GM20000 (cell line): ENCODE measurements around the gene TMEM131L.
"Not testable (repeated sequence)": the region's sequence is repeated elsewhere in the genome, so short reads cannot be mapped to it uniquely, and the experiment has no call there.

Experiments
- DNase-seq: peaks from one replicate; pipeline ENCODE4 v3.0.0; 2012; ENCODE audit warnings: low spot score
- CTCF ChIP-seq: IDR thresholded peaks from 2 replicates; pipeline ENCODE4 v1.5.1; 2012; ENCODE audit warnings: mild to moderate bottlenecking, control low read depth; ENCODE audit errors: extremely low read depth, missing control alignments

TMEM131L gene

GRCh38 chr4:153545822-153546221 is 79.7 kb downstream of the TMEM131L start:
- TF ChIP-seq CTCF: no peak
- DNase-seq: no peak

- DNase-seq: no peak
- TF ChIP-seq CTCF: no peak
Observed at GRCh38 chr4:153546280-153546679, 80.1 kb downstream of the TMEM131L start.

- no peak for TF ChIP-seq CTCF
Observed at GRCh38 chr4:153547520-153547919, 81.4 kb downstream of the TMEM131L start.

GRCh38 chr4:153548907-153549306 is 82.7 kb downstream of the TMEM131L start:
- not testable (repeated sequence) for DNase-seq

More at GRCh38 chr4:153547520-153547919, 81.4 kb downstream of the TMEM131L start:
- DNase-seq: no peak

- DNase-seq: no peak
Observed at GRCh38 chr4:153549405-153549804, 83.2 kb downstream of the TMEM131L start.

GRCh38 chr4:153553155-153553818 is 87.1 kb downstream of the TMEM131L start:
- TF ChIP-seq CTCF: no peak
- no peak for DNase-seq

More at GRCh38 chr4:153549405-153549804, 83.2 kb downstream of the TMEM131L start:
- no peak for TF ChIP-seq CTCF

- no peak for TF ChIP-seq CTCF
- no peak for DNase-seq
Observed at GRCh38 chr4:153553819-153554170, 87.6 kb downstream of the TMEM131L start.

GRCh38 chr4:153555730-153556434 is 89.7 kb downstream of the TMEM131L start:
- no peak for TF ChIP-seq CTCF
- no peak for DNase-seq
